HG03097 (cell line): ENCODE data around the gene ADAMTS4.
"Not testable (repeated sequence)": the region's sequence is repeated elsewhere in the genome, so short reads cannot be mapped to it uniquely, and the experiment has no call there.

ENCODE experiments used
- ATAC-seq: cut with Tn5 transposase; IDR thresholded peaks from one replicate; pipeline ENCODE4 v1.9.1; 2021; ENCODE audit not compliant: unreplicated experiment, low FRiP score

ADAMTS4 gene, protein sequence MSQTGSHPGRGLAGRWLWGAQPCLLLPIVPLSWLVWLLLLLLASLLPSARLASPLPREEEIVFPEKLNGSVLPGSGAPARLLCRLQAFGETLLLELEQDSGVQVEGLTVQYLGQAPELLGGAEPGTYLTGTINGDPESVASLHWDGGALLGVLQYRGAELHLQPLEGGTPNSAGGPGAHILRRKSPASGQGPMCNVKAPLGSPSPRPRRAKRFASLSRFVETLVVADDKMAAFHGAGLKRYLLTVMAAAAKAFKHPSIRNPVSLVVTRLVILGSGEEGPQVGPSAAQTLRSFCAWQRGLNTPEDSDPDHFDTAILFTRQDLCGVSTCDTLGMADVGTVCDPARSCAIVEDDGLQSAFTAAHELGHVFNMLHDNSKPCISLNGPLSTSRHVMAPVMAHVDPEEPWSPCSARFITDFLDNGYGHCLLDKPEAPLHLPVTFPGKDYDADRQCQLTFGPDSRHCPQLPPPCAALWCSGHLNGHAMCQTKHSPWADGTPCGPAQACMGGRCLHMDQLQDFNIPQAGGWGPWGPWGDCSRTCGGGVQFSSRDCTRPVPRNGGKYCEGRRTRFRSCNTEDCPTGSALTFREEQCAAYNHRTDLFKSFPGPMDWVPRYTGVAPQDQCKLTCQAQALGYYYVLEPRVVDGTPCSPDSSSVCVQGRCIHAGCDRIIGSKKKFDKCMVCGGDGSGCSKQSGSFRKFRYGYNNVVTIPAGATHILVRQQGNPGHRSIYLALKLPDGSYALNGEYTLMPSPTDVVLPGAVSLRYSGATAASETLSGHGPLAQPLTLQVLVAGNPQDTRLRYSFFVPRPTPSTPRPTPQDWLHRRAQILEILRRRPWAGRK

DNA sequence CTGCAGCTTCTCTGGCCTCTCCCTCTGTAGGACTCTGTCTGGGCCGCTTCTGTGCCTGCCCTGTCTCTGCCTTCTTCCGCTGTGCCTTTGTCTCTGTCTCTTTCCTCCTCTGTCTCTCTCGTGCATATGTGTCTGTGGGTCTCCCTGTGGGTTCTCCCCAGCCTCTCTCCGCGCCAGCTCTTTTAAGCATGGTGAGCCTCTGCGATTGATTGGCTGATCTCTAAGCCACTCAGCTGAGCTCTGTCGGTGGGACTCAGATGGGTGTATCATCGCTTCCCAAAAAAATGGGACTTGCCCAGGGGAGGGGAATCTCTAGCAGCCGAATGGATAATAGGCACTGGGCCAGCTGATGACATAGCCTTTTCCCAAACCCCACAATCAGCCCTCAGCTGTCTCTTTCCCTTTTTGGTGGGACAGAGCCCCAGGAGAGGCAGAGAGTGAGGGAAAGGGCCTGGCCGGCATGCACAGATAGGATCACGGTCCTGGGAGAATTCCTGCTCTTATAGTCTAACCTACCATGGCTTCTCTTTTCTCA lies at the start of gene ADAMTS4:
Gene ADAMTS4, minus strand, starts transcription at position 158 of the 535 bp plus-strand sequence. CDS start 427 bp downstream, outside the sequence.
- no peak for ATAC-seq

DNA sequence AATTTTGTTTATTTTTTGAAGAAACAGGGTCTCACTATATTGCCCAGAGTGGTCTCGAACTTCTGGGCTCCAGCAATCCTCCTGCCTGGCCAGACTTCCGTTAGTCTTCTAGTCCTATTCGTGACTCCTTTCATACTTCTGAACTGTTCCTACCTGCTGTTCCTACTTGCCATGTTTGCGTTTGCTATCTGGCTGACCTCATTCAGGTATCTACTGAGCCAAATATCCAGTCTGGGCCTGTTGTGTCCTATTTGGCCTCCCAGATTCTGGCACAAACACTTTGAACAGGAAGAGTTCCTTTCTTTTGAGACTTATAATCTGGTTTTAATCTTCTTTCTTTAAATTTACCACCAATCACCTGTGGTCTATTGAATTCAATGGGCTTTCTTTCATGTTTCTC lies 46.0 kb upstream of the ADAMTS4 start:
- no peak for ATAC-seq

DNA sequence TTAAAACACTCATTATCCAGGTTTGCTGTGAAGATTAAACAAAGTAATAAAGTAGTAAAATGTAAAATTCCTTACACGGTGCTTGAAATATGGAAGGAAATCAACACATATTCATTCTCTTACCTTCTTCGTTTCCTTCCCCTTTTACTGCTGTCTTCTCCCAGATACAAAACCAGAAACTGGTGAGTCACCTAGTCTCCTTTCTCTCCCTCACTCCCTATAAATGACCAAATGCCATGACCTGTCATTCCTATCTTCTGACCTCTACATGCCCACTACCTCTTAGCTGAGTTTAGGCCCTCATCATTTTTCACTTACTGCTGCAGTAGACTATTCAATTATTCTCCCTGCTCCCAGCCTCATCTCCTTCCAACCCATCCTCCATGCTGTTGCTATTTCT lies 43.5 kb upstream of the ADAMTS4 start:
- ATAC-seq: no peak

DNA sequence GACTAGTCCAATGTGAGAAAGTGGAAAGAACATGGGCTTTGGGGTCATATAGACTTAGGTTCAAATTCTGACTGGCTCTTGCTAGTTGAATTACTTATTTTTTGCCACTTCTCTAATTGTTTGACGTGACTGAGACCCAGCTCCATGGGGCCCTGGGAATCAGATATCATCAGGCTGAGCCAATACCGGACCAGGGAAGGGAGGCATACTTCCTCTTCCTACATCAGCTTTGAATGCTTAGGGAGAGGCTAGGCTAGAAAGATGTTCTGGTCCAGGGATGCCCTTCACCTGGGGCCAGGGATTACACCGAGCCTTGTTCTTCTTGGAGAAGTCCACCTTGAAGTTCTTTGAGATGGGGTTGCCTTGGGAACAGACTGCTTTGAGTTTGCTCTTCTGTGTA lies 42.8 kb upstream of the ADAMTS4 start:
- ATAC-seq: no peak

DNA sequence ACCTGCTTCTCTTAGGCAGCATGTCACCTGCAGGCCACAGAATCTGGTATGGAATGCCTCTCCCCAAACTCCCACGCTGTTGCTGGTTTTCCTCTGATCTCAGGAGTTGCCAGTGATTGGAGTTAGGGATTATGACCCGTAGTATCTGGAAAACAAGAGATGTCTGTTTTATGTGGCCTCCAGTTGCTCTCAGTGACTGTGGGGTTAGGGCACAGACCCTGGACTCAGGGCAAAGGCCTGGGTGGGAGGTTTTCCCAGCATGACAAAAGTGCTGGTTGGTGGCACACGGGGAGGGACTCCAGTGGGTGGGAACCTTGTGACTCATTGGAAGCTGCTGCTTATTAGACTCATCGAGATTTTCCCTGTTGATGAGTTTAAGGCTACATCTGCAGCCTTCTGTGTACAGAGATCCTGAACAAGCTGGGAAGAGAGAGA lies 39.2 kb upstream of the ADAMTS4 start, which contains the start of gene NR1I3:
Gene NR1I3, minus strand, starts transcription at position 165 of the 435 bp plus-strand sequence. CDS start 1,638 bp downstream, outside the sequence.
- no peak for ATAC-seq

DNA sequence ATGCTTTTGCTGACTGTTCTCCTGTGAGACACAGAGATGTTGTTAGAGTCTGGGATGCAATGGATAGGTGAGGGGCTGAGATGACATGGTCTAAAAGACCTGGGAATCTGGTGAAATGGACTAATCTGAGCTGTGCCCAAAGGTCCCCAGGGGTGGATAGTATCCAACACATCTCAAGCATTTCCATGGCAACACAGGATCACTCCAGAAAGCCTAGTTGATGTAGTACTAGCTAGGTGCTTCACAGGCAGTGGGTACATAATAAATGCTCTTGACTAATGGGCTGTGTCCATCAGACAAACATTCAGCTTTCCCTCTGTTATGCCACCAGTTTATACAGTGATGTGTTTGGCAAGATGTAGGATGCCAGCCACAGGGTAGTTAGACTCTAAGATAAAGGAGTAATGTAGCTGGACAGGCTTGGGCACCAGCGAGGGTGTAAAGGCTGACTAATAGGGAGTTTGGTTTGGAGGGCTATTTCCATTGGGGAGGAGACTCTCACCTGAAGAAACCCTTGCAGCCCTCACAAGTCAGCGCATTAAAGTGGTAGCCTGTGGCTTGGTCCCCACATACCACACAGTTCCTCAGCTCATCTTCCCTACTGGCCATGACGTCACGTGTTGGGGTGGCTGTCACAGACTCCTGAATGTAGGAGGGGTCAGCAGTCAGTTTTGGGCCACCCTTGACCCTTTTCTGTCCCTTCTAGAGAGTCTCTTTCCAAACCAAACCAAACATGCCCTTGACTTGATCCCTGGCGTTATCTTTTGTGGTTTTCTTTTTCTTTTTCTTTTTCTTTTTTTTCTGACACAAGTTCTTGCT lies 37.3 kb upstream of the ADAMTS4 start:
- ATAC-seq: no peak

DNA sequence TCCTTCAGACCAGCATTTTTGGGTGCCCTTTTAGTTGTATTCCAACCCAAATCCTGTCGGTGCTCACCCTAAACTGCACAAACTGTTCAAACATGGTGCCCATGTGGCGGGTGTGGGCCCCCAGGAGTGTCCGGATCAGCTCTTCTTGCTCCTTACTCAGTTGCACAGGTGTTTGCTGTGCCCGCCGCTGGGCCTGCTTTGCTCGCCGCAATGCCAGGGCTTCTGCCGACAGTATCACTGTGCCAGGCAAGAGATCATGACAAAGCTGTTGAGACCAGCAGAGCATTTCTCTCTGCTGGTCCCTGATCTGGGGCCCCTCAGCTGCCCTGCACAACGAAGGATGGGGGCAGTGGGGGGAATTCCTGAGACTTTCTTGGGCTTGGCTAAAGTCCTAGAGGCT lies 34.2 kb upstream of the ADAMTS4 start:
- no peak for ATAC-seq

DNA sequence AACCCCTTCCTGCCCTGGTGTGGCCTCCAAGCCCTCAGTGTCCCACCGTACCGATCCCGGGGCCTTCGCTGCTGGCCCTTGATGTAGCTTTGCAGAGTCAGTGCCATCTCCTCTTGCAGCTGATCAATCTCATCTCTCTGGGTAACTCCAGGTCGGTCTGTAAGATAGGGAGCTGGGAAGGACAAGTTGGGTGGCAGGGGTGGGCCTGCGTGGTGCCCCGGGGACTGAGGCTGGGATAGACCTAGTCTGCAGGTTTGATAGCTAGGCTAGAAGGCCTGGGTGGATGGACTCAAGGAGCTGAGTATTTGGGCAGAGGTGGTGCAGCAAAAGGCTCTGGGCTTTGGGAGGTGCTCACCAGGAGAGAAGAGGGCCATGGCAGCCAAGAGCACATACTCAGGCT lies 31.9 kb upstream of the ADAMTS4 start:
- no peak for ATAC-seq

DNA sequence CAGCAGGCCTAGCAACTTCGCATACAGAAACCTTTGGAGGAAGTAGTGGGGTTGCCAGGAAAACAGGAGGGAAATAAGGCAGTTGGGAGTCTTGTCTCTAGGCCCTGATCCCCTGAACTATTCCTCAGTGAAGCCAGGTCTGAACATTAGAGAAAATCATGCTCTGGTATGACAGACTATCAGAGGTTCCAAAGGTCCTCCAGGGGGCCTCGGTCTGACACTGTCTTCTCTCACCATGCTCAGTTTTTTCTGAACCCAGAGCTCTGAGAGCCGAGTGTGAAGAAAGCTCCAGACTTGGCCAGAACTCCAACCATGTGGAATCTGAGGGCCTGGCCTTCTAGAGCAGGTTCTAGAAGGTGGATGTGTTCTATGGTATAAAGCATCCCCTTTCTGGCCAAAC lies 31.0 kb upstream of the ADAMTS4 start:
- ATAC-seq: no peak

DNA sequence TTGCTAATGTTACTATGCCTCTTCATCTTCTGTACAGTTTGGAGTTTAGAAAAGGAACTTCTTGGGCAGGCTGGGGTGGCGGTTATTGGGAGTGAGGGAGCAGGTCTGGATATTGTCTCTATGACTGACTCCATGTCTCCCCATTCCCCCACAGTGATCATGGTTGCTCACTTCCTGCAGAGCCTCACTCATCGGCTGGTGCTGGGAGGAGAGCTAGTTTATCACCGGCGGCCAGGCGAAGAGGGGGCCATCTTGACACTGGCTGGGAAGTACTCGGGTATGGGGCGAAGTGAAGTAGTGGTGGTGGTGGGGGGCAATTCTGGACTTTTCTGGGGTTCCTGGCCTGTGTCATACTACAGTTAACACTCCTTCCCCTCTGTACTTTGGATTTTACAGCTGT lies 29.2 kb upstream of the ADAMTS4 start:
- ATAC-seq: no peak

DNA sequence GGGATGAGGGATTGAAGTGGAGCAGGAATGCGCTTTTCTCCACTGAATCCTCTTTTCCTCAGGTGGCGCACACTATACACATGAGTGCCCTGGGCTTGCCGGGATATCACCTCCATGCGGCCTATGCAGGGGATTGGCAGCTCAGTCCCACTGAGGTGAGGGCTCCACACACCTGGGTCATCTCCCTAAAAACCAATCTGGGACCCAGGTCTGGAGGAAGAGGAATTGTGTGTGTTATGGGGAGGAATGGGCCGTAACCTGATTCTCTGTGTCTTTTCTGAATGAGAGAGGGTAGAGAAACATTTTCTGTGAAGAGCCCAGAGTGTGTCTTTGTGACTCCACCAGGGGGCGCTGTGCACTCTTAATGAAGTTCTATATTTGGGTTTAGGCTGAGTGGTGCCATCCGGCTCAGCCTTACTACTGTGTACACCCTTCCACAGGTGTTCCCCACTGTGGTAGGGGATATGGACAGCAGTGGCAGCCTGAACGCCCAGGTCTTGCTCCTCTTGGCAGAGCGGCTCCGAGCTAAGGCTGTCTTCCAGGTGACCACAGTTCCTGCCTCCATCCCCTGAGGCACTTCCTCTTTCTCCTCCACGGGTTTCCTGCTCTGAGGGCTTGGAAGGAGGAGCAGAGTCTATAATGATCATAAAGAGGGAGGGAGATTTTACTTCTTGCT lies 28.5 kb upstream of the ADAMTS4 start:
- ATAC-seq: peak; percentile 36

DNA sequence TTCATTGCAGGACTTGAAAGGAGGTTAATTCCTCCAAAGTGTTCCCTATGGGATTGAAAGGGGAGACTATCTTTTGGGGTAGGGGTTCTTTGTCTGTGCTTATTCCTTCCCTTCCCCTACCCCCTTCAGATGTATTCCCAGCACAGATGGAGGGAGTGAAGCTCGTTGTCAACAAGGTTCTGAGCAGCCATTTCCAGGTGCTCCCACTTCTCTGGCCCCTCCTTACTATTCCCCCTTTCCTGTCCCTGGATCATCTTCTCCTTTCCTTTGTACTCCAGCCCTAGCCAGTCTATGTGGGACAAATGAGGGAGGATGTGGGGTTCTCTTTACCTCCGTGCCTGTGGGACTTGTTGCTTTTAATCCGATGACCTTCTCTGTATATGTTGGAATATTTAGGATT lies 27.9 kb upstream of the ADAMTS4 start:
- no peak for ATAC-seq

DNA sequence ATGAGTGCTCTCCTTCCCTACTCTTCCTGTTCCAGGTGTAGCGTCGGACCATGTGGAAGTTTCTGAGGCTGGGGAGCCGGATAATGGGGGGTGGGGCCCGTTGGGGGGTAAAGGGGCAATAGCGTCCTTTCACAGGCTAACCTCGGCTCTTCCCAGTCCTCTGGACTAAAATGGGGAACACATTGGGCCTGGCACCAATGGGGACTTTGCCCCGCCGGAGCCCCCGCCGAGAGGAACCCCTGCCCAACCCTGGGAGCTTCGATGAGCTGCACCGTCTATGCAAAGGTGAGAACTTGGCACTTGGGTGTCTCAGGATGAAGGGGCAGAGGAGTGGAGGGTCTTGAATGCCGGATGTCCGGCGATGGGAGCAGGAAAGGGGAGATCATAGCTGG lies 27.5 kb upstream of the ADAMTS4 start:
- no peak for ATAC-seq

DNA sequence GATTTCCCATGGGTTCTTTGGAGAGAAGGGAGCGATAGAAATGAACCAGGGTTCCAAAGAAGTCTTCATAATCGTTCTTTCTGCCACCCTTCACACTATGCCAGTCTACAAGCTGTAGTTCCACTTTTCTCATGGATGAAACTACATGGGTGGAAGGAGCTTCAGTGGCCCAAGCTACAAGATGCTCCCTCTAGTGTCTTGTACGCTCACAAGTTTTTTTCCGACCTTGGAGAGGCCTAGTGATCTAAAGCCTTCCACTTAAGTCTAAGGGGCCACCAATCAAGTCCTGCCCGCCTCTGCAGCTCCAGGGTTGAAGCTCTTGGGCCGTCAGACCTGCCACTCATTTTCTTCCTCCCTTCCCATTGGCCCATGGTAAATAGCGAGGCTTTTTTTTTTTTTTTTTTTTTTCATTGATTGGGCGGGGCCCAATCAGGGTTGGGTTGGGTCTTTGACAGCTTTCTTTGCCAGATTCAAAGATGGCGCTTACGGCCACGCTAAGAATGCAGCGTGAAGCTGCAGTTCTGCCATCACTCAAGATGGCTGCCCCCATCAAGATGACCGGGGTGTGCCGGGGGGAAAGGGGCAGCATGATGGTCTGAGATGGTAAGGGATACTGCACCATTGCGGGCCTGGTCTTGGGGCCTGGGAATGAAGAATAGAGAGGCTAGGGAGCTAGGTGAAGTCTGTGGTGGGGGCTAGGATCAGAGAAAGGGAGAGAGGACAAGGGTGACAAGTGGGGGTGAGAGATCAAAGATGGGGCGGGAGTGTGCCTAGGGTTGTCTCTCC lies 26.9 kb upstream of the ADAMTS4 start, which contains the start of gene TOMM40L:
Gene TOMM40L, plus strand, starts transcription at position 527 of the 786 bp plus-strand sequence. CDS start 430 bp downstream, outside the sequence.
- peak; percentile 89 for ATAC-seq

DNA sequence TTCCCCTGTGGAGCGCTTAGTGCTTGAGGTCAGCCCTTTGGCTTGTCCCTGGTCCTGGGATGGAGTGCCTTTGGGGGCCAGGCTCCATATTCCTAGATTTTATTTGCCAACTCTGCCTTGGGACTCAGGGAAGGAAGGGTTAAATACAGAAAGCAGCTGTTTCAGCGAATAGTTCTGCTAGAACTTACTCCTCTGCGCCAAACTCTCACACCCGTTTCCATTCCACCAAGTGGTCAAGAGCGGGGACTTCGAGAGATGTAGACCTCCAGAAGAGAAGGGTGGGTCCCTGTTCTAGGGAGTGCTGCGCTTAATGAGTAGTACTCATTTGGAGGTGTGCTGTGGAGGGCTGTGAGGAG lies 26.3 kb upstream of the ADAMTS4 start:
- ATAC-seq: no peak

DNA sequence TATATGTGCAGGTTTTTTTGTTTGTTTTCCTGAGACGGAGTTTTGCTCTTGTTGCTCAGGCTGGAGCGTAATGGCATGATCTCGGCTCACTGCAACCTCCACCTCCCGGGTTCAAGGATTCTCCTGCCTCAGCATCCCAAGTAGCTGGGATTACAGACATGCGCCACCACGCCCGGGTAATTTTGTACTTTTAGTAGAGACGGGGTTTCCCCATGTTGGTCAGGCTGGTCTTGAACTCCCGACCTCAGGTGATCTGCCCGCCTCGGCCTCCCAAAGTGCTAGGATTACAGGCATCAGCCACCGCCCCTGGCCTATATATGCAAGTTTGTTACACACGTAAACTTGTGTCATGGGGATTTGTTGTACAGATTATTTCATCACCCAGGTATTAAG lies 25.8 kb upstream of the ADAMTS4 start:
- ATAC-seq: not testable (repeated sequence)

DNA sequence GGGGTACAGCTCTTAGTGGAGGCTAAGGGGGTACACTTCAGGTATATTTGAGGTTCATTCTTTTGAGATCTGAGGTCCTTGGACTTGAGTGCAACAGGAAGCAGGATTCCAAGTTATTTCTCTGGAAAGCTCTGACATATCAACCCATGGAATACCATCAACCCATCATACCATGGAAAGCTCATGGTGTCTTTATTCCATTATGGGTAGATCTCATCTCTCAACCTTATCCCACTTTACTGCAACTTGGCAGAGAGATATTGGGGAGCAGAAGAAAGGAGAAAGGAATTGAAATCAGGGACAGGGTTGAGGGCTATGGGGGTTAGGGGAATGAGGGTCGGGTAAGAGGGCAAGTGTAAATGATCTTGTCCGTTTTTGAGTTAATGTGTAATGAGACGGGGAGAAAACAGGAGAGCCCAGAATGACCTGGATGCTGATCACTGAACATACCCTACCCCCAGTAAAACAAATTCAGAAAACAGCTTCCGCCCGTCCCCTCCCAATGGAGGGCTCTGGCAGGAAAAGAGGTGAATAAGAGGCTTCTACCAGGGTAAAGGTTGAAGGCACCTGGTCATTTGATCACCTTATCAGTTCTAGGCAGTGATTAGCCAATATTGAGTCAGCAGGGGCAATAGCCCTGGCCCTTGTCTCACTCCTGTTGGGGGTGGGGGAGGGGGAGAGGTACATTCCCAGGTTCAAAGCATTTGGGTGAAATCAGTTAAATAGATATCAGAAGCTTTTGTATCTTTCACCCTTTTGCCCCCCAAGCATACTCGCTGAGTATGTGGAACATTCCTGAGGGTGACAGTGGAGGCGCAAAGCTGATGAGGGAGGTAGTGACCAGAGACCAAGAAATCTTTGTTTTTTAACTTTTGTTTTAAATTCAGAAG lies 25.2 kb upstream of the ADAMTS4 start:
- ATAC-seq: no peak
